NCI-H1694 (cell line): ENCODE measurements around the gene ZMIZ1.

ENCODE experiments used
- DNase-seq: peaks from one replicate; lab custom pipeline; 2025; lab: John Stamatoyannopoulos, UW

ZMIZ1 gene

GRCh38 chr10:79139124-79139835 lies 70.5 kb downstream of the ZMIZ1 start:
- no peak for DNase-seq

GRCh38 chr10:79140085-79140793 lies 71.5 kb downstream of the ZMIZ1 start:
- DNase-seq, result no peak

- DNase-seq, result no peak
Measured at GRCh38 chr10:79140855-79141254, 72.1 kb downstream of the ZMIZ1 start.

GRCh38 chr10:79142064-79142491 lies 73.3 kb downstream of the ZMIZ1 start:
- no peak for DNase-seq

- no peak for DNase-seq
Measured at GRCh38 chr10:79142522-79143309, 74.0 kb downstream of the ZMIZ1 start.

- no peak for DNase-seq
Measured at GRCh38 chr10:79143879-79144278, 75.1 kb downstream of the ZMIZ1 start.

GRCh38 chr10:79144351-79145173 lies 75.8 kb downstream of the ZMIZ1 start:
- no peak for DNase-seq

- no peak for DNase-seq
Measured at GRCh38 chr10:79145174-79145483, 76.4 kb downstream of the ZMIZ1 start.

- no peak for DNase-seq
Measured at GRCh38 chr10:79145517-79146470, 77.0 kb downstream of the ZMIZ1 start.

GRCh38 chr10:79146611-79147130 lies 77.9 kb downstream of the ZMIZ1 start:
- no peak for DNase-seq

GRCh38 chr10:79147306-79147705 lies 78.5 kb downstream of the ZMIZ1 start:
- DNase-seq, result no peak

GRCh38 chr10:79147796-79148451 lies 79.2 kb downstream of the ZMIZ1 start:
- no peak for DNase-seq

GRCh38 chr10:79148452-79149344 lies 79.9 kb downstream of the ZMIZ1 start:
- no peak for DNase-seq

- no peak for DNase-seq
Measured at GRCh38 chr10:79149345-79149661, 80.5 kb downstream of the ZMIZ1 start.

- no peak for DNase-seq
Measured at GRCh38 chr10:79149662-79150443, 81.1 kb downstream of the ZMIZ1 start.

- DNase-seq, result no peak
Measured at GRCh38 chr10:79150444-79150754, 81.6 kb downstream of the ZMIZ1 start.

- no peak for DNase-seq
Measured at GRCh38 chr10:79152423-79152817, 83.7 kb downstream of the ZMIZ1 start.

GRCh38 chr10:79153745-79154144 lies 85.0 kb downstream of the ZMIZ1 start:
- no peak for DNase-seq
